PFSK-1 (cell line): ENCODE measurements around the gene RBPMS2.

Experiments used
- FOXP2 ChIP-seq: optimal IDR thresholded peaks from 2 replicates; pipeline ENCODE3; 2011; ENCODE audit warnings: borderline replicate concordance, control low read depth, inconsistent platforms; ENCODE audit not compliant: insufficient read depth; ENCODE audit errors: extremely low read length, extremely low read depth
- POLR2AphosphoS5 ChIP-seq: IDR thresholded peaks from 2 replicates; pipeline ENCODE4 v1.6.1; 2012; ENCODE audit warnings: low read depth, mild to moderate bottlenecking, control low read depth, low read length, moderate library complexity
- REST ChIP-seq, 2 experiments: IDR thresholded peaks; 2 replicates each; pipeline versions ENCODE4 v1.6.1 to v1.8.0; 2011 to 2012; ENCODE audit warnings: low read depth in 2 of 2, low read length in 2 of 2, control low read depth in 1 of 2, inconsistent platforms in 1 of 2, mild to moderate bottlenecking in 1 of 2, moderate library complexity in 1 of 2; ENCODE audit not compliant: insufficient read depth in 1 of 2
- SIN3A ChIP-seq: IDR thresholded peaks from 2 replicates; pipeline ENCODE4 v1.6.1; 2012; ENCODE audit warnings: mild to moderate bottlenecking, low read length, moderate library complexity, borderline replicate concordance; ENCODE audit not compliant: insufficient read depth
- TAF1 ChIP-seq: IDR thresholded peaks from 2 replicates; pipeline ENCODE4 v1.6.1; 2012; ENCODE audit warnings: low read length, control low read depth, borderline replicate concordance; ENCODE audit not compliant: insufficient read depth

The RBPMS2 gene

GRCh38 chr15:64806509-64806908 is 31.1 kb upstream of the RBPMS2 start:
- no peak for TF ChIP-seq FOXP2
- no peak for TF ChIP-seq TAF1
- no peak for TF ChIP-seq REST (IDR thresholded peaks at IDR 0.05; ENCODE audit: insufficient read depth in 1 of 2, low read depth in 2 of 2, low read length in 2 of 2)
- TF ChIP-seq POLR2AphosphoS5 = no peak
- TF ChIP-seq SIN3A = no peak

GRCh38 chr15:64804619-64805018 is 29.2 kb upstream of the RBPMS2 start:
- TF ChIP-seq POLR2AphosphoS5 = no peak

GRCh38 chr15:64803526-64803925 is 28.1 kb upstream of the RBPMS2 start:
- TF ChIP-seq SIN3A (no peak), REST (IDR thresholded peaks at IDR 0.05; ENCODE audit: insufficient read depth in 1 of 2, low read depth in 2 of 2, low read length in 2 of 2) (no peak), POLR2AphosphoS5 (no peak), FOXP2 (no peak), TAF1 (no peak)

- TF ChIP-seq TAF1 = no peak
- TF ChIP-seq FOXP2 = no peak
- no peak for TF ChIP-seq POLR2AphosphoS5
- no peak for TF ChIP-seq SIN3A
- TF ChIP-seq REST (IDR thresholded peaks at IDR 0.05; ENCODE audit: insufficient read depth in 1 of 2, low read depth in 2 of 2, low read length in 2 of 2) = no peak
Measured at GRCh38 chr15:64800476-64800875, 25.1 kb upstream of the RBPMS2 start.

- TF ChIP-seq SIN3A (no peak), REST (IDR thresholded peaks at IDR 0.05; ENCODE audit: insufficient read depth in 1 of 2, low read depth in 2 of 2, low read length in 2 of 2) (no peak), TAF1 (no peak), FOXP2 (no peak)
Measured at GRCh38 chr15:64792282-64792681, 16.9 kb upstream of the RBPMS2 start.

GRCh38 chr15:64791401-64791800 is 16.0 kb upstream of the RBPMS2 start:
- TF ChIP-seq SIN3A = no peak
- TF ChIP-seq REST (IDR thresholded peaks at IDR 0.05; ENCODE audit: insufficient read depth in 1 of 2, low read depth in 2 of 2, low read length in 2 of 2) = no peak
- no peak for TF ChIP-seq FOXP2
- TF ChIP-seq POLR2AphosphoS5 = no peak
- no peak for TF ChIP-seq TAF1
